Neural progenitor cell (in vitro differentiated cells): Measurements from ENCODE around the gene LRFN5.

Experiments used
- EZH2 ChIP-seq: fragments of 200-600 bp; sonication (generic); IDR thresholded peaks from 2 replicates; pipeline ENCODE4 v1.6.1; 2017; ENCODE audit warnings: antibody characterized with exemption, mild to moderate bottlenecking, moderate library complexity
- EZH2phosphoT487 ChIP-seq: fragments of 200-600 bp; sonication (generic); IDR thresholded peaks from 2 replicates; pipeline ENCODE4 v1.6.1; 2017; ENCODE audit warnings: antibody characterized with exemption

DNA sequence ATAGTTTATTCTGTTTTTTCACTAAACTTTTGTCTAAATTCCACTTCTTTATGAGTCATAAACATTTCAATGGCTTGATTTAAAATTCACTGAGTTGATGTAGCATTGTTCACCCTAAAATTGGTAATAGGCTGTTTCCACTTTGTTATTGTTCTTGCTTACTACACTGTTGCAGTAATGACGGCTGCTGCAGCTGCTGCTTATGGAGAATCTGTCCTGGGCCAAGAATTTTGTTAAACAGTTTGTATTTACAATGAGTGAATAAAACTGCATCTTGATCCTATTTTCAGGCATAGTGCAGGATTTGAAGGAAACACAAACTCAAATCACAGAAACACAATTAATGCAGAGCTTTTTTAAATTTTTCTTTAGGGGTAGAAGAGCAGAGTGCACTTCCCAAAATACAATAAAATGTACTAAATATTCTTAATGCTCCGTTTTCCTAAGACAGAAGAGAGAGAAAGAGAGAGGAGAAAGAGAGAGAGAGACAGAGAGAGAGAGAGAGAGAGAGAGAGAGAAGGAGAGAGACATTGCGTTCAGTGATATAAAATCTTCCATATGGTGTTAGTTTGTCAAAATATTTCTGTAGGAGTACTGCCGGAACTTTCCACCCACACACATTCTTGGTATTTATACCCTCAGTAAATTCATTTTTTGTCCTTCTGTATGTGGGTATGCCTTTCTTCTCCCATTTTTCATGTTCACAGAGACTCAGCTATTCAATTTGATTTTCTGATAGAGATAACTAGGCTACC, 266.4 kb downstream of the LRFN5 start:
- TF ChIP-seq EZH2phosphoT487 (no peak), EZH2 (no peak)
